Skeletal muscle tissue (tissue), 4 donors: ENCODE results near the gene MYADML2. TPM values are rescaled to one million over a fixed set of nuclear protein-coding genes. Genes with fewer than 3 reads are reported as not detected.
A peak's percentile ranks its signal among the peaks of the same experiment; 100 is the strongest.

Experiments
- H3K27ac ChIP-seq: one replicate; pipeline ENCODE4 v1.7.0; 2013; ENCODE audit warnings: mild to moderate bottlenecking, low read depth, low read length, inconsistent platforms
- H3K27me3 ChIP-seq, 3 donors: one replicate each; pipeline ENCODE4 v1.7.0; 2013; ENCODE audit warnings: low read length in 3 of 3; ENCODE audit not compliant: control insufficient read depth in 3 of 3, insufficient read depth in 3 of 3
- H3K36me3 ChIP-seq, 3 donors: one replicate each; pipeline ENCODE4 v1.7.0; 2013; ENCODE audit warnings: low read length in 3 of 3; ENCODE audit not compliant: control insufficient read depth in 3 of 3, insufficient read depth in 3 of 3
- H3K4me1 ChIP-seq, 3 donors: one replicate each; pipeline ENCODE4 v1.7.0; 2013; ENCODE audit warnings: low read length in 3 of 3, mild to moderate bottlenecking in 3 of 3; ENCODE audit not compliant: control insufficient read depth in 3 of 3, insufficient read depth in 3 of 3
- H3K4me3 ChIP-seq, 3 donors: one replicate each; pipeline ENCODE4 v1.7.0; 2013; ENCODE audit warnings: low read length in 3 of 3
- H3K9ac ChIP-seq, 3 donors: one replicate each; pipeline ENCODE4 v1.7.0; 2013; ENCODE audit warnings: low read length in 3 of 3, mild to moderate bottlenecking in 3 of 3, moderate library complexity in 2 of 3, low read depth in 1 of 3
- H3K9me3 ChIP-seq, 3 donors: one replicate each; pipeline ENCODE4 v1.7.0; 2013; ENCODE audit warnings: low read length in 3 of 3; ENCODE audit not compliant: control insufficient read depth in 3 of 3
- total RNA-seq: library from RNA; depleted of rRNA; stranded (reverse); fragments of >200 nt; gene quantifications from one replicate; pipeline ENCODE4 v1.2.3, GENCODE V29; 2014
- donor health status: Osteomylitis.

The MYADML2 gene
- total RNA-seq, 1 donor from 2014 or later: 16.7 TPM

DNA sequence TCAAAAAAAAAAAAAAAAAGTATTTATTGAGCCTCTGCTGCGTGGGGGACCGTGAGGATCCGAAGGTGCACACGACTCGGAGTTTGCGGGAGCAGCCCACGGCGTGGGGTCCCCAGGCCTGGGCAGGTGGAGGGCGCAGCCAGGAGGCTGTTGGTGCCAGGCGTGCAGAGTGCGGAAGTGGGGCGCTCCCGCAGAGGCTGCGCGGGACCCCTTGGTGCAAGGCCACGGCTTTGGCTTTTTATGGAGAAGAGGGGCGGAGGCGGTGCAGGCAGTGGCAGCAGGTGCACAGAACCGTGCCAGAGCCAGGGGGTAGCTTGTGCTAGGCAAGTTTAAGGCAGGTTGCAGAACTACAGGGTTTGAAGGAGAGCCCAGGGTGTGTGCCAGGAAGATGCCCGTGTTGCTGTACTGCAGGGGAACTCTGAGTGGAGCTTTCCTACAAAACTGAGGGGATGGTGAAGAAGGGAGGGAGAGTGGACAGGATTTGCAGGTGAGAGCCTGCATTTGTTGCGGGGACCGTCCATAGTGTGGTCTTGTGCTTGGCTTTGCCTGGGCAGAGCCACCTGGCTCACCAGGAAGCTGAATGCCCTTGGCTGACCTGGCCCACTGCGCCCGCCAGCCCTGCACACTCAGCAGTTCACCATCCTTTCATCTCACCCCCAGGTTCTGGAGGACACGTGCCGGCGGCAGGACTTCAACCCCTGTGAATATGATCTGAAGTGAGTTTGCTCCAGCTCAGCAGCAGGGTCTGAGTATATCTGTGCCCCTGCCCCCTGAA, 31.7 kb upstream of the MYADML2 start:
- Histone ChIP-seq H3K27me3 (no peaks in the 10 kb centered on the region), H3K36me3 (peaks cover 5 to 13% (median 7%) of the 10 kb centered on the region in 3 donors), H3K4me3 (peak overlapping the region; percentile 23 to 80 (median 52)), H3K9ac (peak overlapping the region in 2 of 3 donors; percentile 40 to 89), H3K9me3 (no peaks in the 10 kb centered on the region), H3K4me1 (peaks cover 21 to 26% (median 24%) of the 10 kb centered on the region in 3 donors), H3K27ac (no peak overlapping the region)

GRCh38 chr17:81977211-81977808, 30.3 kb upstream of the MYADML2 start, which contains the start of gene ASPSCR1:
TSS of gene ASPSCR1 (plus strand) at chr17:81977629. CDS start at chr17:81977647, 18 bp downstream.
- peaks cover 5 to 13% (median 6%) of the 10 kb centered on the region in 3 donors for H3K36me3 ChIP-seq
- H3K4me1 ChIP-seq: peaks cover 21 to 26% (median 24%) of the 10 kb centered on the region in 3 donors
- H3K27ac ChIP-seq: peak within 1 kb of the TSS; percentile 88
- H3K27me3 ChIP-seq: no peaks in the 10 kb centered on the region
- no peaks in the 10 kb centered on the region for H3K9me3 ChIP-seq
- H3K9ac ChIP-seq: peak within 1 kb of the TSS; percentile 79 to 89 (median 88)
- peak within 1 kb of the TSS; percentile 79 to 87 (median 80) for H3K4me3 ChIP-seq

- Histone ChIP-seq H3K27ac (peak overlapping the region; percentile 88), H3K4me1 (peaks cover 21 to 26% (median 24%) of the 10 kb centered on the region in 3 donors), H3K36me3 (peaks cover 5 to 13% (median 6%) of the 10 kb centered on the region in 3 donors), H3K9ac (peak overlapping the region; percentile 79 to 89 (median 85)), H3K9me3 (no peaks in the 10 kb centered on the region), H3K27me3 (no peaks in the 10 kb centered on the region), H3K4me3 (peak overlapping the region; percentile 79 to 87 (median 80))
Observed at GRCh38 chr17:81976332-81977210, 29.5 kb upstream of the MYADML2 start.

DNA sequence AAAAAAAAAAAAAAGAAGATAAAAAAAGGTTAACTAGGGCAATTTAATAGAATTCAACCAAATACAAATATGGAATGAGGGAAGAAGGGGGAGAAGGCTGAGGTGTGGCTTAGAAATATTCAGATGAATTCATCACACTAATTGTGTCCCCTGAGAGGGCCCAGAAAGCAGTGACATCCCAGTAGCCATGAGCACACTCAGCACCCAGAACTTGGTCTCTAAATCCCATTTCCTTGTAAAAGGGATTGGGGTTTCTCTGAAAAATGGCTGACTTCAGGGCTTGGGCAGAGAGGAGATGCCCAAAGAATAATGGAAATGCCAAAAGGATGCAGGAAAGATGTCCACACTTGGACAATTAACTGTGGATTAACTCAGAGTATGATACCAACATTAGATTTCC, 26.4 kb upstream of the MYADML2 start:
- Histone ChIP-seq H3K27me3 (peaks cover 0 to 7% (median 7%) of the 10 kb centered on the region in 3 donors), H3K4me1 (peaks cover 10 to 17% (median 15%) of the 10 kb centered on the region in 3 donors), H3K36me3 (no peaks in the 10 kb centered on the region), H3K27ac (no peak overlapping the region), H3K9me3 (no peaks in the 10 kb centered on the region), H3K9ac (no peak overlapping the region), H3K4me3 (no peak overlapping the region)

DNA sequence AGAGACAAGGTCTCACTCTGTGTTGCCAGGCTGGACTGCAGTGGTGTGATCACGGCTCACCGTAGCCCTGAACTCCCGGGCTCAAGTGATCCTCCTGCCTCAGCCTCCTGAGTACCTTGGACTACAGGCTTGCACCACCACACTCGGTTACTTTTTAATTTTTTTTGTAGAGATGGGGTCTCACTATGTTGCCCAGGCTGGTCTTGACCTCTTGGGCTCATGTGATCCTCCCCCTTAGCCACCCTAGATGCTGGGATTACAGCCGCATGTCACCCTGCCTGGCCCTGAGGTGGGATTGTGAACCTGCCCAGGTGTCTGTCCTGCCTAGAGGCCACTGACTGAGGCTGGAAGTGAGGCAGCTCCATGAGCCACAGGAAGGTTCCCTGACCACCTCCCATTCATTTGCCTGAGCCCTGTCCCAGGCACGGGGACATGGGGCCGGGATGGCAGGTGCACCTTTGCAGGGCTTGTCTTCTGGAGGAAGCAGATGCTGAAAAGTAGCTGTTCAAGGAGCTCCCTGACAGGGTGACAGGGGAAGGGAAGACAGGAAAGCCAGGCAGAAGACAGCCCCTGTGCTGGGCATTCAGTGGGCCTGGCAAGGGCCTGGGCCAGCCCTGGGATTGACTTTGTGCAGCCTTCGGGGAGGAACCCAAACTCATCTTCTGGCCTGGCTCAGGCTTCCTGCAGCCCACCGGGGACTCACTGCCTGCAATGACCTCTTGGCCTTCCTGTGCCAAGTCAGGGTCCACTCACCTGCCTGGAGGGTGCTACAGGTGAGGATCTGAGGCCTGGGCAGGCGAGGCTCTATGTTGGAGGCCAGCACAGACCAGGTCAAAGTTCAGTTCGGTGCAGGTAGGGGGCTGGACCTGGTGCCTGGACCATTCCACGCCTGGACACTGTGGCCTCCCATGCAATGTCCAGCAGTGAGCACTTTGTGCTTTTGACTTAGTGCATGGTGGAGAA, 22.1 kb upstream of the MYADML2 start:
- H3K36me3 ChIP-seq: no peaks in the 10 kb centered on the region
- peaks cover 15 to 22% (median 17%) of the 10 kb centered on the region in 3 donors for H3K4me1 ChIP-seq
- H3K4me3 ChIP-seq: no peak overlapping the region
- H3K27ac ChIP-seq: no peak overlapping the region
- H3K9ac ChIP-seq: peak overlapping the region in 1 of 3 donors; percentile 33
- peaks cover 0 to 10% (median 7%) of the 10 kb centered on the region in 3 donors for H3K27me3 ChIP-seq
- no peaks in the 10 kb centered on the region for H3K9me3 ChIP-seq

GRCh38 chr17:81968396-81968745, 21.3 kb upstream of the MYADML2 start:
- Histone ChIP-seq H3K9ac (peak overlapping the region in 2 of 3 donors; percentile 14 to 69), H3K4me1 (peaks cover 15 to 22% (median 17%) of the 10 kb centered on the region in 3 donors), H3K27me3 (peaks cover 0 to 10% (median 7%) of the 10 kb centered on the region in 3 donors), H3K9me3 (no peaks in the 10 kb centered on the region), H3K36me3 (no peaks in the 10 kb centered on the region), H3K4me3 (peak overlapping the region in 1 of 3 donors; percentile 41), H3K27ac (no peak overlapping the region)

- peaks cover 20 to 26% (median 23%) of the 10 kb centered on the region in 3 donors for H3K4me1 ChIP-seq
- H3K9ac ChIP-seq: peak overlapping the region in 2 of 3 donors; percentile 14 to 69
- peaks cover under 1 to 13% (median 9%) of the 10 kb centered on the region in 3 donors for H3K27me3 ChIP-seq
- no peaks in the 10 kb centered on the region for H3K36me3 ChIP-seq
- no peaks in the 10 kb centered on the region for H3K9me3 ChIP-seq
- peak overlapping the region in 1 of 3 donors; percentile 41 for H3K4me3 ChIP-seq
- no peak overlapping the region for H3K27ac ChIP-seq
Observed at GRCh38 chr17:81967533-81968395, 20.7 kb upstream of the MYADML2 start.

- H3K4me1 ChIP-seq: peaks cover 25 to 32% (median 29%) of the 10 kb centered on the region in 3 donors
- peaks cover 7 to 15% (median 13%) of the 10 kb centered on the region in 3 donors for H3K27me3 ChIP-seq
- no peaks in the 10 kb centered on the region for H3K9me3 ChIP-seq
- H3K4me3 ChIP-seq: no peak overlapping the region
- H3K36me3 ChIP-seq: no peaks in the 10 kb centered on the region
- no peak overlapping the region for H3K27ac ChIP-seq
- H3K9ac ChIP-seq: peak overlapping the region in 1 of 3 donors; percentile 14
Observed at GRCh38 chr17:81967244-81967532, 20.2 kb upstream of the MYADML2 start.
